SH-SY5Y (cell line): ENCODE data around the gene TOP3A.

Source experiments
- GATA2 ChIP-seq: IDR thresholded peaks from 2 replicates; pipeline ENCODE4 v1.6.1; 2011; ENCODE audit warnings: mild to moderate bottlenecking, low read depth, low read length
- GATA3 ChIP-seq: IDR thresholded peaks from 2 replicates; pipeline ENCODE4 v1.6.1; 2011; ENCODE audit warnings: low read depth, mild to moderate bottlenecking, low read length, moderate library complexity

Gene TOP3A

GRCh38 chr17:18267927-18268711 is 46.7 kb downstream of the TOP3A start:
- no peak for TF ChIP-seq GATA3
- TF ChIP-seq GATA2: no peak

GRCh38 chr17:18267366-18267765 is 47.4 kb downstream of the TOP3A start:
- no peak for TF ChIP-seq GATA3
- no peak for TF ChIP-seq GATA2

- TF ChIP-seq GATA3: no peak
- no peak for TF ChIP-seq GATA2
Observed at GRCh38 chr17:18263885-18264682, 50.7 kb downstream of the TOP3A start.

GRCh38 chr17:18262641-18263040 is 52.2 kb downstream of the TOP3A start:
- TF ChIP-seq GATA3 (no peak), GATA2 (no peak)

- TF ChIP-seq GATA3: no peak
- no peak for TF ChIP-seq GATA2
Observed at GRCh38 chr17:18262111-18262510, 52.7 kb downstream of the TOP3A start.

- TF ChIP-seq GATA2: no peak
- no peak for TF ChIP-seq GATA3
Observed at GRCh38 chr17:18261659-18262058, 53.1 kb downstream of the TOP3A start.

GRCh38 chr17:18261146-18261515 is 53.7 kb downstream of the TOP3A start:
- no peak for TF ChIP-seq GATA2
- TF ChIP-seq GATA3: no peak

GRCh38 chr17:18260332-18261145 is 54.3 kb downstream of the TOP3A start, which contains the start of gene MIEF2:
Gene MIEF2, plus strand, starts transcription at chr17:18260662. Its CDS starts 2,059 bp downstream, at chr17:18262721.
- no peak for TF ChIP-seq GATA3
- no peak for TF ChIP-seq GATA2

- TF ChIP-seq GATA2 (no peak), GATA3 (no peak)
Observed at GRCh38 chr17:18259621-18260331, 55.0 kb downstream of the TOP3A start.

GRCh38 chr17:18258356-18259038 is 56.3 kb downstream of the TOP3A start, which contains the start of gene FLII:
Gene FLII, minus strand, starts transcription at chr17:18258738. Its CDS starts 48 bp downstream, at chr17:18258690.
- TF ChIP-seq GATA2 (no peak), GATA3 (no peak)

GRCh38 chr17:18257982-18258355 is 56.8 kb downstream of the TOP3A start:
- no peak for TF ChIP-seq GATA2
- TF ChIP-seq GATA3: no peak

- TF ChIP-seq GATA3: no peak
- TF ChIP-seq GATA2: no peak
Observed at GRCh38 chr17:18257268-18257981, 57.4 kb downstream of the TOP3A start.

- TF ChIP-seq GATA3: no peak
- TF ChIP-seq GATA2: no peak
Observed at GRCh38 chr17:18256776-18257175, 58.0 kb downstream of the TOP3A start.
